HG03135 (cell line): ENCODE measurements around the gene RFT1.

ENCODE experiments used
- ATAC-seq: cut with Tn5 transposase; IDR thresholded peaks from one replicate; pipeline ENCODE4 v1.9.1; 2021; ENCODE audit warnings: mild to moderate bottlenecking, moderate library complexity; ENCODE audit not compliant: unreplicated experiment

RFT1 gene

GRCh38 chr3:53097887-53098286 is 32.3 kb downstream of the RFT1 start:
- no peak for ATAC-seq

- no peak for ATAC-seq
These were observed 37.3 kb downstream of the RFT1 start for GRCh38 chr3:53092942-53093341.

GRCh38 chr3:53092216-53092615 is 38.0 kb downstream of the RFT1 start:
- no peak for ATAC-seq

GRCh38 chr3:53091011-53091410 is 39.2 kb downstream of the RFT1 start:
- ATAC-seq, result no peak

GRCh38 chr3:53089511-53089910 is 40.7 kb downstream of the RFT1 start:
- no peak for ATAC-seq

GRCh38 chr3:53085476-53085875 is 44.8 kb downstream of the RFT1 start:
- no peak for ATAC-seq

GRCh38 chr3:53084310-53085001 is 45.8 kb downstream of the RFT1 start:
- no peak for ATAC-seq

- ATAC-seq, result no peak
These were observed 46.3 kb downstream of the RFT1 start for GRCh38 chr3:53083949-53084309.

GRCh38 chr3:53083521-53083920 is 46.7 kb downstream of the RFT1 start:
- ATAC-seq, result no peak

- no peak for ATAC-seq
These were observed 47.5 kb downstream of the RFT1 start for GRCh38 chr3:53082736-53083135.

- ATAC-seq, result no peak
These were observed 48.9 kb downstream of the RFT1 start for GRCh38 chr3:53081318-53081717.

GRCh38 chr3:53080612-53081205 is 49.5 kb downstream of the RFT1 start:
- no peak for ATAC-seq

- ATAC-seq, result no peak
These were observed 50.3 kb downstream of the RFT1 start for GRCh38 chr3:53079791-53080555.

GRCh38 chr3:53079147-53079546 is 51.1 kb downstream of the RFT1 start:
- ATAC-seq, result no peak

- no peak for ATAC-seq
These were observed 51.6 kb downstream of the RFT1 start for GRCh38 chr3:53078656-53079055.

- ATAC-seq, result no peak
These were observed 52.6 kb downstream of the RFT1 start for GRCh38 chr3:53077476-53078220.

GRCh38 chr3:53075743-53076140 is 54.5 kb downstream of the RFT1 start:
- ATAC-seq, result no peak

- ATAC-seq, result no peak
These were observed 55.2 kb downstream of the RFT1 start for GRCh38 chr3:53074761-53075742.

- ATAC-seq, result no peak
These were observed 55.9 kb downstream of the RFT1 start for GRCh38 chr3:53074366-53074696.

GRCh38 chr3:53073553-53074365 is 56.5 kb downstream of the RFT1 start:
- ATAC-seq, result no peak
